GM21619 (cell line): ENCODE data around the gene GPX2.
"Not testable (repeated sequence)": the region's sequence is repeated elsewhere in the genome, so short reads cannot be mapped to it uniquely, and the experiment has no call there.

Source experiments
- ATAC-seq: cut with Tn5 transposase; IDR thresholded peaks from one replicate; pipeline ENCODE4 v1.9.1; 2021; ENCODE audit not compliant: unreplicated experiment

The GPX2 gene

DNA sequence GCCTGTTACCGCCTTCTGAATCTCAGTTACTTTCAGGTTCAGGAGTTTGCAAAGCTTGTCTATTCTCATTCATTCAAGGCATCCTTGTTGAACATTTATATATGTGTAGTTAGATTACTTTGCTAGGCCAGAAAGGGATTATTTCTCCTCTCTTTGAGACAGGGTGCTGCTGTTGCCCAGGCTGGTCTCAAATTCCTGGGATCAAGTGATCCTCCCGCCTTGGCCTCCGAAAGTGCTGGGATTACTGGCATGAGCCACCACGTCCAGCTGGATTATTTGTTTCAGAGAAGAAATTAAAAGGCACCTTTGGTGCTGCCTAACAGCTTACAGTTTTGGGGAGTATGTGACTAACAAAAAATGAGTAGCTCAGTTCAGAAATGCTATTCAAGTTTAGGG lies 27.5 kb downstream of the GPX2 start:
- no peak for ATAC-seq

DNA sequence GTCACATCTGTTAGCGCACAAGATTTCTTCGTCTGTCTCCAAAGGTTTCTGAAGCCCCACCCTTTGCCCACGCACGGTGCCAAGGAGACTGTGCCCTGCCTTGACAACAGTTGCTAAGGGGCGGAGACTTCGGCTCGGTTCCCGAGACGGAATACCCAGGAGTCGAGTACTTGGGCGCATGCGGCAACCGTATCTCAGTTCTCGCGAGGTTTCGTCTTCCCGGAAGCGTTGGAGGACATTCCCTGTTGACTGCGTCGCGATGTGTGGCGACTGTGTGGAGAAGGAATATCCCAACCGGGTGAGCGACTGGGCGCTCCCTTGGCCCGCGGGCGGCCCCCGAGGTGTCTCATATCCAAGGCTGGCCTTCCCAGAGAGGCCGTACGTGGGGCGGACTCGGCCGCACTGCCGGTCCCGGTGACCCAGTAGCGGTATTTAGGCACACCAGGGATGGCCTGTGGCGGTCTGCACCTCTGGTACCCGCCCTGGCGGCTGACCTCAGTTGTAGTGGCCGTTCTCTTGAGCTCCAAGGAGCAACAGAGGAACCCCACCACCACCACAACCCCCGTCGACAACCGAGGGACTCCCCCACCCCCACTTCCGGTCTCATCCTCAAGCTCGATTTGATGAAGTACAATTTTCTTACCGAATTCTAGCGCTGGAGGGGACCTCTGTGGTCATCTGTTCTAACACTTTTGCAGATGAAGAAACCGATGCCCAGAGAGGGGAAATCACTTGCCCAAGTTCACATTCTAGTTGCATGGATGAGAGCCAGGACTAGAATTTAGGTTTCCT lies 28.1 kb downstream of the GPX2 start, which contains the start of gene CHURC1:
TSS of gene CHURC1 (plus strand) at position 219 of the 792 bp plus-strand sequence. CDS start at position 260, 41 bp downstream.
- ATAC-seq = peak; percentile 99

GRCh38 chr14:64913477-64913876 lies 29.1 kb downstream of the GPX2 start:
- not testable (repeated sequence) for ATAC-seq

DNA sequence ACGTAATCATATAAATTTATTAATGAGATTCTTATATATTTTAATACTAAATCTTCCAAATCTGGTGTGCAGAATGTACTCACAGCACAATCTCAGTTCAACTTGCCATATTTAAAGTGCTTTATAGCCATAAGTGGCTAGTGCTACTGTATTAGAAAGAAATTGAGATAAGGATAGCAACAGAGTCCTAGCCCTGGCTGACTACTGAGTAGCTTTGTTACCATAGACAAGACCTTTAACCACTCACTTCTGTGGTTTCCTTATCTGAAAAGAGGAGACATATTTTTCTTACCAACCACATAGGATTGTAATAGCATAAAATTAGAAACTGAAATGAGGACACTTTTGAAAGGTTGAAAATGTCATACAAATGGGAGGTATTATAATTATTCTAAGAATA lies 30.3 kb downstream of the GPX2 start:
- no peak for ATAC-seq

DNA sequence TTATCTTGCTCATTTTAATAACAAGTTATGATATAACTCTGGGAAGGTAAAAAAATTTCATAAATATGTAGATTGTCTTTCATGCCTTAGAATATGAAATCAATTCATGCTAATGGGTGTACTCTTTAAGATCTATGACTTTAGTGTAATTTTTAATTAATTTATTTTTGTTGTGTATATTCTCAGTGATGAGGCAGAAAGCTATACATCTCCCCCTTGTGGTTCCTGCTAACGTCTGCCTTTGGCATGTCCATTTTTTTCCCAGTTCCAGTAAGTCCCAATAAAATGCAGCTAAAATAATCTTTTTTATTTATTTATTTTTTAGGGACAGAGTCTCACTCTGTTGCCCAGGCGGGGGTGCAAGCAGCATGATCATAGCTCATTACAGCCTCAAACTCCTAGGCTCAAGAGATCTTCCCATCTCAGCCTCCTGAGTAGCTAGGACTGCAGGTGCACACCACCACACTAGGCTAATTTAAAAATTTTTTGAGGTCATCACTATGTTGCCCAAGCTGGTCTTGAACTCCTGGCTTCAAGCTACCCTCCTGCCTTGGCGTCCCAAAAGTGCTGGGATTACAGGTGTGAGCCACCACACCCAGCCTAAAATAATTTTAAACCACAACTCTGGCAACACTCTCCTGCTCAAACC lies 31.6 kb downstream of the GPX2 start:
- no peak for ATAC-seq

DNA sequence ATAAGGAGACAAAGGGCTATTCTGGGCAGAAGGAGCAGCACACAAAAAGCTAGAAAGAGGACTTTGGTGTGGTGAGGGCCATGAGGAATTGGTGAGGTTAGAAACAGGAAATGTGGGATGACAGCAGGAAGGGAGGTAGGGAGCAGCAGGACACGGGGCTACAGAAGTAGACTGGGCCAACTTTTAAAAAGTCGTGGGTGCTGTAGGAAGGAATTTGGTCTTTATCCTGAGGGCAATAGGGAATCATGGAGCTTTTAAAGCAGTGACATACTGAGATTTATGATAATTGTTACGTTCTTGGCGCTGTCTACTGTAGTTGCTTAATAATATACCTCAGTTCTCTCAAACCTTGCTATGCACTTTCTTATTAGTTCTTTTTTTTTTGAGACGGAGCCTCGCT lies 36.5 kb downstream of the GPX2 start:
- ATAC-seq = no peak

DNA sequence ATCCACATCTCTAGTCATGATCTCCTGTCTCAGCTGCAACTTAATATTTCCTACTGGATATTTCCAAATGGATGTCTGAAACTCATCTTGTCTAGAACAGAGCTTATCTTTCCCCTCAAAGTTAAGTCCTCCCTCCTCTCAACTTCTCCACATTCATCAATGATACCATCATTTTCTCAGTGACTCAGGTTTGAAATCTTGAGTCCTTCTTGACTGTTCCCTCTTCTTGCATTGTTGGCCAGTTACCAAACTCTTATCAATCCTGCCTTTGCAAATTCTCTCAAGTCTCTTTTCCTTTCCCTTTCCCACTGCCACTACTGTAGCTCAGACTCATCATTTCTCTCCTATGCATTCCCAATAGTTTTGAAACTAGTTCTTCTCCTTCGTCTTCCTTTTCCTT lies 42.6 kb downstream of the GPX2 start:
- no peak for ATAC-seq

- no peak for ATAC-seq
Measured at GRCh38 chr14:64891839-64892375, 50.6 kb downstream of the GPX2 start.

DNA sequence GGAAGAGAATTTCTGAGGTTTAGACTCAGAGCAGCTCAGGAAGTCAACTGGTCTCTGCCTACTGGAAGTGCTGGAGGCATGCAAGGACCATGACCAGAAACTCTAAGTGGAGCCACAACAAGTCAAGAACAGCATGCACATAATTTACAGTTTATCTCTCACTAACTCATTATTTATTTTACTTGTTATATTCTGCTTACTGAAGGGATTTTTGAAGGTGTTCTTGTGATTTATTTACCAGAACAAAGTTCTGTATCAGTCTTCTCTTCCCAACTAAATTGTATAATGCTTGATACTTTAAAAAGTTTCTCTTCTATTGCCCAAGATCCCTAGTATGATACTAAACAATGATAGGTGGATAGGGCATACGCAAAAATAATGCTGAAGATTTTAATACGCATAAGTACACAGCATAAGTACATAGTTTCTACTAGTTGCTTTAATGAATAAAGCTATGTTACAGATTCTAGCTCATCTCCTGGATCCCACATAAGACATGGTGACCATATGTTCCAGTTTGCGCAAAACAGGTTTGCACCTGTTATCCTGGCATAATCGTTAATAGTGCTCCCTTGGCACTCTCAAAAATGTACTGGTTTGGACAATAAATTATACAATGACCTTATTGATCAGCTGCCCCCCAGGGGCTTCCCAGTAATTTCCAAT lies 51.2 kb downstream of the GPX2 start:
- no peak for ATAC-seq

DNA sequence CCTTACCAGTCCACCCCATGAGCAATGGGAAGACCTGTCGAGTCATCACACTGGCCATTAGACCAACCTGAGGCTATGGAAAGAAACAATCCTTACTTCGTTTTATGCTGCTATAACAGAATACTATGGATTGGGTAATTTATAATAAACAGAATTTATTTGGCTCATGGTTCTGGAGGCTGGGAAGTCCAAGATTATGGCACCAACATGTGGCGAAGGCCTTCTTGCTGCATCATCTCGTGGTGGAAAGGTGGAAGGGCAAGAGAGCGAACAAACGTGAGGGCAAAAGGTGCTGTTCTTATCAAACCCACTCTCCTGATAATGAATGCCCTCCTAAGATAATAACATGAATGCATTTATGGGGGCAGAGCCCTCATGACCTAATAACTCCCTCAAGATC lies 53.2 kb downstream of the GPX2 start:
- no peak for ATAC-seq
